Neural crest cell (in vitro differentiated cells): ENCODE data around the gene MEF2A. TPM values are rescaled to one million over a fixed set of nuclear protein-coding genes. Genes with fewer than 3 reads are reported as not detected.

ENCODE experiments used
- DNase-seq: peaks from one replicate; pipeline ENCODE4 v3.0.0; 2021; ENCODE audit warnings: low read depth, mixed read lengths, low spot score
- H3K27ac Mint-ChIP-seq: one replicate; pipeline ENCODE4 v1.8.0; 2021; ENCODE audit warnings: mild to moderate bottlenecking, mixed read lengths; ENCODE audit not compliant: unreplicated experiment
- H3K27me3 Mint-ChIP-seq: 2 replicates; pipeline ENCODE4 v1.8.0; 2021; ENCODE audit warnings: low read depth, mild to moderate bottlenecking, mixed read lengths
- H3K36me3 Mint-ChIP-seq: 2 replicates; pipeline ENCODE4 v1.8.0; 2021; ENCODE audit warnings: low read depth, mild to moderate bottlenecking, mixed read lengths
- H3K4me1 Mint-ChIP-seq: 2 replicates; pipeline ENCODE4 v1.8.0; 2021; ENCODE audit warnings: mixed read lengths
- H3K4me3 Mint-ChIP-seq: one replicate; pipeline ENCODE4 v1.8.0; 2021; ENCODE audit warnings: mild to moderate bottlenecking, mixed read lengths
- H3K9me3 Mint-ChIP-seq: 2 replicates; pipeline ENCODE4 v1.8.0; 2021; ENCODE audit warnings: mixed read lengths
- total RNA-seq: library from RNA; stranded (reverse); gene quantifications from 2 replicates; pipeline ENCODE4 v1.2.1, GENCODE V29; 2021
- TF ChIP-seq, protein P1 (sequence below): fragments of 200-600 bp; sonication (generic); conservative IDR thresholded peaks from 2 replicates; pipeline ENCODE4 v1.5.0; 2021; ENCODE audit warnings: antibody characterized with exemption, mild to moderate bottlenecking

Gene MEF2A
- total RNA-seq, 1 donor from 2014 or later, result 21.5 TPM

GRCh38 chr15:99721896-99722295 lies 156.1 kb downstream of the MEF2A start:
- H3K27ac Mint-ChIP-seq, result no peak overlapping the region
- no peaks in the 10 kb centered on the region for H3K27me3 Mint-ChIP-seq
- H3K4me3 Mint-ChIP-seq, result no peak overlapping the region
- DNase-seq, result no peak
- peaks cover 7% of the 10 kb centered on the region for H3K9me3 Mint-ChIP-seq
- TF ChIP-seq, protein P1, sequence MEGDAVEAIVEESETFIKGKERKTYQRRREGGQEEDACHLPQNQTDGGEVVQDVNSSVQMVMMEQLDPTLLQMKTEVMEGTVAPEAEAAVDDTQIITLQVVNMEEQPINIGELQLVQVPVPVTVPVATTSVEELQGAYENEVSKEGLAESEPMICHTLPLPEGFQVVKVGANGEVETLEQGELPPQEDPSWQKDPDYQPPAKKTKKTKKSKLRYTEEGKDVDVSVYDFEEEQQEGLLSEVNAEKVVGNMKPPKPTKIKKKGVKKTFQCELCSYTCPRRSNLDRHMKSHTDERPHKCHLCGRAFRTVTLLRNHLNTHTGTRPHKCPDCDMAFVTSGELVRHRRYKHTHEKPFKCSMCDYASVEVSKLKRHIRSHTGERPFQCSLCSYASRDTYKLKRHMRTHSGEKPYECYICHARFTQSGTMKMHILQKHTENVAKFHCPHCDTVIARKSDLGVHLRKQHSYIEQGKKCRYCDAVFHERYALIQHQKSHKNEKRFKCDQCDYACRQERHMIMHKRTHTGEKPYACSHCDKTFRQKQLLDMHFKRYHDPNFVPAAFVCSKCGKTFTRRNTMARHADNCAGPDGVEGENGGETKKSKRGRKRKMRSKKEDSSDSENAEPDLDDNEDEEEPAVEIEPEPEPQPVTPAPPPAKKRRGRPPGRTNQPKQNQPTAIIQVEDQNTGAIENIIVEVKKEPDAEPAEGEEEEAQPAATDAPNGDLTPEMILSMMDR, result no peak
- H3K36me3 Mint-ChIP-seq, result peaks cover 51% of the 10 kb centered on the region
- H3K4me1 Mint-ChIP-seq, result no peaks in the 10 kb centered on the region

DNA sequence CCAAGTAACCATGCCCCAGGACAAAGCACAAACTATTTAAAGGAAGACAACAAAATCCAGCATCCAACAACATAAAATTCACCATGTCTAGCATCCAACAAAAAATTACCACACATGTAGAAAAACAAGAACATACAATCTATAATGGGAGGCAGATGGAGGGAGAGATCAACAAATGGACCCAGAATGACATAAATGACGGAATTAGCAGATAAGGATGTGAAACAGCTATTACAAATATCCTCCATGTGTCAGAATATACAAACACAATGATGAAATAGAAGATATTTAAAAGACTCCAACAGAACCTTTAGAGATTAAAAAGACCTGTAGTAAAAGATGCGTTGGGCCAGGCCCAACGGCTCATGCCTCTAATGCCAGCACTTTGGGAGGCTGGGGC lies 156.6 kb downstream of the MEF2A start:
- Mint-ChIP-seq H3K4me3 (no peak overlapping the region), H3K4me1 (no peaks in the 10 kb centered on the region), H3K27me3 (no peaks in the 10 kb centered on the region), H3K9me3 (peaks cover 7% of the 10 kb centered on the region), H3K36me3 (peaks cover 53% of the 10 kb centered on the region), H3K27ac (no peak overlapping the region)
- TF ChIP-seq, protein P1, result no peak
- DNase-seq, result no peak

DNA sequence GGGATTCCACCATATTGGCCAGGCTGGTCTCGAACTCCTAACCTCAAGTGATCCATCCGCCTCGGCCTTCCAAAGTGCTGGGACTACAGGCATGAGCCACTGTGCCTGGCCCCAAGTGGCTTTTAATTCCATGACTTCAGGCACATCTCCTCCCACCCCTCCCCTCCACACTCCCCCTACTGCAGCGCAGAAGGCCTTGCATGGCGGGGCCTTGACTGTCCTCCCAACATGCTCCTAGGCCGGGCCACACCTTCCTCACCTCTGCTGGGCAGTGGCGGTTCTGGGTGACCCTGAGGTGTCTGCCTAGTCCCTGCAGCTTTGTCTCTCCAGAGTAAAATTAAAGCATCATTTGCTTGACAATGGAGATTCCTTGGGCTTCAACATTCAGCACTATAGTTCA lies 160.5 kb downstream of the MEF2A start:
- Mint-ChIP-seq H3K27me3 (no peaks in the 10 kb centered on the region), H3K9me3 (peaks cover 7% of the 10 kb centered on the region), H3K4me3 (no peak overlapping the region), H3K27ac (no peak overlapping the region), H3K4me1 (peaks cover 6% of the 10 kb centered on the region), H3K36me3 (peaks cover 36% of the 10 kb centered on the region)
- TF ChIP-seq, protein P1, result no peak
- DNase-seq, result no peak

DNA sequence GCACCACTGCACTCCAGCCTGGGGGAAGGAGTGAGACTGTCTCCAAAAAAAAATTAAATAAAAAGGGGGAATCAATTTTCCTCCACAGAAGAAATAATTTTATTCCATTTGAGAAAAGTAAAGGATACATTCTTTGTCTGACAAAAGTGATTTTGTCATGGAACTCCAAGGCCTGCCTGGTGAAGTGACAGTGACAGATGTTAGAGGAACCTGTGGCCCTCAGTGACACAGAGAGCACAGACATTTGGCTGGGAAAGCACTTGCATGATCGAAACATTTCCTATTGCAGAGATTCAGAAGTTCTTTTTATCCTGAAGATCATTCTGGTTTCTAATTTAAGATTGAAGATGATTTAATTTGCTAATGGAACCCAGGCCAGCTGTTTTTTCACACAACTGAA lies 161.5 kb downstream of the MEF2A start:
- Mint-ChIP-seq H3K27me3 (no peaks in the 10 kb centered on the region), H3K4me1 (peaks cover 14% of the 10 kb centered on the region), H3K36me3 (peaks cover 28% of the 10 kb centered on the region), H3K4me3 (no peak overlapping the region), H3K27ac (no peak overlapping the region), H3K9me3 (peaks cover 5% of the 10 kb centered on the region)
- TF ChIP-seq, protein P1, result no peak
- no peak for DNase-seq

DNA sequence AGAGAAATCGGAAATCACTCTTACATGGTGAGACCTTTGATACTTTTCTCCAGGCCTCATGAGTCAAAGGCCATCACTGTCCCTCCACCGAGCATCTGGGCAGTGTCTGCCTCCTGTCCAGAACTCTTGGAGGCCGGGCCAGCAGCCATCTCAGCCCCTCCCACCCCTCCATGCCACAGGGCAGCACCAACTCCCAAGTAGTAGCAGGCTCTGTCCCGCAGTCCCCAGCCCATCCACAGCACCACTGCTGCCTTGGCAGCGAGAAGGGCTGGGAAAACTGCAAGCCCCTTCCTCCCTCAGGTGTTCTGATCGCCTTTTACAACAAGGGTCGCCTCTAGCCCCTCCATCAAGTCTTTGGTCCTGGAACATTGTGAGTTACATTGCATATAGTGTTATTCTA lies 161.9 kb downstream of the MEF2A start:
- no peak for DNase-seq
- H3K4me3 Mint-ChIP-seq, result no peak overlapping the region
- H3K9me3 Mint-ChIP-seq, result peaks cover 4% of the 10 kb centered on the region
- peaks cover 16% of the 10 kb centered on the region for H3K4me1 Mint-ChIP-seq
- TF ChIP-seq, protein P1, result no peak
- peaks cover 27% of the 10 kb centered on the region for H3K36me3 Mint-ChIP-seq
- H3K27me3 Mint-ChIP-seq, result no peaks in the 10 kb centered on the region
- no peak overlapping the region for H3K27ac Mint-ChIP-seq

DNA sequence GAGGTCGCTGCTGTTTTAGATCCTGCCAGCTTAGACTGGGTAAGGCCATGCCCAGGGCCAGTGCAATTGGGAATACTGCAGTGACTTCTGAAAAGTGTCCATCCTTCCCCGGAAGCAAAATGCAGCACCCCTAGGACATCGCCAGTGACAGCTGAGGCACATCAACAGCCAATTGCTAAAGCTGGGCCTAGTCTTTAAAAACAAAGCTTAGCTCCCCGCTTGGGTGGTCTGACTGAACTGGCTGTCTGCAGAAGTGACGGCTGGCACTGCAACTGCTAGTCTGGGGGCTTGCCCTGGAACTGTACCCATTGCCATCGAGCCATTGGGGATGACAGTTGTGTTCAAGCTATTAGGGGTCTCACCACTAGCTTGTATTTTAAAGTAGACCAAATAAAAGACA lies 163.1 kb downstream of the MEF2A start:
- Mint-ChIP-seq H3K36me3 (peaks cover 23% of the 10 kb centered on the region), H3K4me3 (no peak overlapping the region), H3K27ac (no peak overlapping the region), H3K27me3 (no peaks in the 10 kb centered on the region), H3K9me3 (peaks cover 3% of the 10 kb centered on the region), H3K4me1 (peaks cover 16% of the 10 kb centered on the region)
- TF ChIP-seq, protein P1, result no peak
- no peak for DNase-seq
